HG03558 (cell line): ENCODE results near the gene UQCRC2.
"Not testable (repeated sequence)": the region's sequence is repeated elsewhere in the genome, so short reads cannot be mapped to it uniquely, and the experiment has no call there.

ENCODE experiments used
- ATAC-seq: cut with Tn5 transposase; IDR thresholded peaks from one replicate; pipeline ENCODE4 v1.9.1; 2021; ENCODE audit warnings: moderate number of reproducible peaks; ENCODE audit not compliant: unreplicated experiment; ENCODE audit errors: extremely low read depth

The UQCRC2 gene

DNA sequence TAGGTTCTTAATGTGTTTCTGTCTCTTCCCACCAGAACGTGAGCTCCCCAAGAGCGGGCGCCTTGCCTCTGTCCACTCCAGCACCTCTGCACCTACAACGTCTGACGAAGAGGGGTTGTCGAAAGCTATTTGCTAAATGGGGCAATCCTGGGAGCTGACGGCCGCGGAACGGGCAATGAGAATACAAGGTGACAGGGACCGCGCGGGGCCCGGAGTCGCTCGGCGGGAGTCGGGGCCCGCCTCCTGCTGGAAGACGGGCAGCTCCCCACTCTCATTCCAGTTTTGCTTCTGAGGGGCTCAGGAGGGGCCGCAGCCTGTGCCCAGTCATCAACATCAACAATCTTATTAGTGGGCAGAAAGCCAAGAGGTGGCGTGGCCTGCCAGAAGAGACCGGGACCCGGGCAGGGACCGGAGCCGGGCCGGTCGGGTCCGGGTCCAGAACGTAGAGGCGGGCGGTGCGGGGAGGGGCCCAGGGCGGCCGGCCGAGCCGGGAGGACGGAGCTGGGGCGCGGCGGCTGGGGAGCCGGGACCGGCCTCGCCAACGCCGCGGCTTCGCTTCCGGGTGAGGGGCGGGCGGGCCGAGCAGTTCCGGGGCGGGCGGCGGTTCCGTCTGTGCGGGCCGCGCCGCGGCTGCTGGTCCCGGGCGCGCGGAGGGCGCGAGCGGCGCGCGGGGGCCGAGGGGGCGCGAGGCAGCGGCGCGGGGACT is 54.5 kb downstream of the UQCRC2 start, which contains the start of gene MOSMO:
Gene MOSMO, plus strand, starts transcription at position 603 of the 706 bp plus-strand sequence. CDS start 191 bp downstream, outside the sequence.
- no peak for ATAC-seq

DNA sequence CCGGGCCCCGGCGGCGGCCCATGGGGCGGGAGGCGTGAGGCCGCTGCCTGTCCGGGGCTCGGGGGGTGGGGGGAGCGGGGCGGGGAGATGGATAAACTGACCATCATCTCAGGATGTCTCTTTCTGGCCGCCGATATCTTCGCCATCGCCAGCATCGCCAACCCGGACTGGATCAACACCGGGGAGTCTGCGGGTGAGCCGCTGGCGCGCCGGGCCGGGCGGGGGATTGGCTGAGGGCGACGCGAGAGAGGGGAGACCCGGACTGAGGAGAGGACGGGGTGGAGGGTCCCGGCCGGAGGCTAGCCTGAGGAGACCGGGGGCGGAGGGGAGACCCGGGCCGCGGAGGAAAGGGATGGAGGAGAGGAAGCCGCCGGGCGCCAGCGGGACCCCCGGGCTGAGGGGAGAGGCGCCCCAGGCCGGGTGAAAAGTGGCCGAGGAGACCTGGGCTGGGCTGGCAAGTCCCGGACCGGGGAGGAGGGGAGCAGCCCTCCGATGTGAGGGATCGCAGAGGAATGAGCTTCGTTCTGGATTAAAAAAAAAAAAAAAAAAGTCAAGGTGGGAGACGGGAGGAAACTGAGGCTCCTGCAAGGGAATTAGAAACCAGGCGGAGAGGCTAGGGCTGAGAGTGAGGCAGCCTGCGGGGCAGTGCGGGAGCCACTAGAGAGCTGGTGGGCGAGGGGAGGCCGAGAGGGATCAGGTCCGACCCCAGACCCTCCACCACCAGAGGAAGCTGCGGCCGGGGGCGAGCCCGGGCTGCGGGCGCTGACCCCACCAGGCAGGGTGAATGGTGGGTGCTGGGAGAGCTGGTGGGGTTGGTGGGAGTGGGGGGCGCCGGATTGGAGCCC is 55.3 kb downstream of the UQCRC2 start:
- no peak for ATAC-seq

DNA sequence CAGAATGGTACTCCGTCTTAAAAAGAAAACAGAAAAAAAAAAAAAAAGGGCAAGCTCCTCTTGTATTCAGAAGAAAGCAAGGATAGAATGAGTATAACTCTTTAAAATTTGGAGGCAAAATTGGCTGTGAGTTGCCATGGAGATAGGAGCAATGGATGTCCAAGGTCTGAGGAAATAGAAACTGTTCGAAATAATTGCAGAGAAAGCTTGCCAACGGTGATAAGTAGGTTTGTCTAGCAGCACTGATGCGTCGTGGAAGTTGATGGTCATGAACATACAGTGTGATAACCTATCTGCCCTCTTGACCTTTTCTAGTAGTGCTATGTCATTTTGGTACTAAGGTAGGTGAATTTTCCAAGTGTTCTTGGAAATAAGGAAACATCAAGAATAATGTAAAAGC is 57.7 kb downstream of the UQCRC2 start:
- ATAC-seq: no peak

DNA sequence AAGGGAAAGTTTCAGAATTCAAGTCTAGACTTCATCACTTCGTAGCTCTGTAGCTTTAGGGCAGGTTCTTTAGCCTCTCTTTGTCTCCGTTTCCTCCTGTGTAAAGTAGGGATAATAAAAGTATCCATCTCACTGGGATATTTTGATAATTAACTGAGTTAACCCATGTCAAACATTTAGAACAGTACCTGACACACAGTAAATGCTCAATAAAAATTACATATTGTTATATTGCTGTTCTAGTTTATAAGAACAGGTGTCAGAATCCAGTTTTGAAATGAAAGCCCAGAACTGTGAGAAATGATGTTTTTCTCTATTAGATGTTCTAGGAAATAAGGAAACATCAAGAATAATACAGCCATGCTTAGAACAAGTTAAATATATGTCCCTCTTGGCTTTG is 59.1 kb downstream of the UQCRC2 start:
- ATAC-seq: no peak

DNA sequence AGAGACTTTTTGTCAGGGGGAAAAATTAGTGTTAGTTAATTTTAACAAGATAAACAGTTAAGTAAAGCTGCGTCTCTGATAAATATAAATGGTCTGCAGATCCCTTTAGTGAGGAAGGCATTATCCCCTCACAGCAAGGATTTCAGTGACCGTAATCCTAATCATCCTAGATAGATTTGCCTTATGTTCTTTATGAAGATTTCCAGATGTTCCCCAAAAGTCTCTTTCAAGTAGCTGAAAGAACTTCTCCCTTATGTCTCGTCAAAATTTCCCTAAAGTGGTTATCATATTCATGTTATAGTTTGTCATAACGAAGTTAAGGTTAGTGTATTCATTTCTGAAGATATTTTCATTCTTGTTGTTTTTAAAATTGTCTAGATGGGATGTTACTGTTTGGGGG is 60.3 kb downstream of the UQCRC2 start:
- no peak for ATAC-seq

DNA sequence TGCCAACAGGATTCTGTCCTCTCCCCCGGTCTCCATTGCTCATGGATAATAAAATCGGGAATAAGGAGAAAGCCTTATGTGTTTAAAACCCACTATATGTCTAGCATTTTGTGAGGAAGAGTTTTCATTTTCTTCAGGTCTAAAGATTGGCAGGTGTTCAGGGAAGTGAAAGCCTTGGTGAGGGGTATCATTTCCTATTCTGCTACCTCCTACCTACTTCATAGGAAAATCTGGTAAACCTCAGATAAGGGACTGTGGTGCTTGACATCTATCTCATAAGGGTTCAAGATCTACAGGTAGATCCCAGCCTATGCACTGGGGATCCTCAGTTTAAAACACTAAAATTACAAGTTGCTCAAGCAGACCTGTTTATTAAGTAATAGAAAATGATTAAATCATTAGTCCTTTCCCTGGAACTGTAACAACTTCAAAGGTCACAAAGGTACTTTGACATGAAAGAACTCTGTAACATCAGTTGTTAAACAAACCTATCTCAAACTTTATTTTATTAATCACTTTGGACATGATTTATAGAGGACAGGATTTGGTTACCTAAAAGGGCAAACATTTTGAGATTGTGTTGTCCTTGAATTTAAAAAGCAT is 61.2 kb downstream of the UQCRC2 start:
- no peak for ATAC-seq

DNA sequence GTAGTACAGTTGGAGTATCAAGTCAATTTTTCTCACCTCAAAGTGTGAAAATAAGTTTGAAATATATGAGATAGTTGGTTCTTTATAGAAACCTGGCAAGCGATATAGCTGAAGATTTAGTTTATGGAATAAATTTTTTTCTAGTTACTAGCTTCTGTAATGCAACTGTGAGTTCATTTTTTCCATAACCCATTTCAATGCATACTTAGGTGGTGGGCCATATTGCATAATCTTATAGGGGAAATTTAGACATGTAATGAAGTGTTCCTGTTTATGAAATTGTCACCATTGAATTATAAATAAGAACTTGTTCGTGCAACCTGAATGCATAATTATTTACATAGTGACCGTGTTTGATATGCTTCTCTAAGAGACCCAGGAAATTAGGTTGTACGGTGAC is 63.8 kb downstream of the UQCRC2 start:
- no peak for ATAC-seq

DNA sequence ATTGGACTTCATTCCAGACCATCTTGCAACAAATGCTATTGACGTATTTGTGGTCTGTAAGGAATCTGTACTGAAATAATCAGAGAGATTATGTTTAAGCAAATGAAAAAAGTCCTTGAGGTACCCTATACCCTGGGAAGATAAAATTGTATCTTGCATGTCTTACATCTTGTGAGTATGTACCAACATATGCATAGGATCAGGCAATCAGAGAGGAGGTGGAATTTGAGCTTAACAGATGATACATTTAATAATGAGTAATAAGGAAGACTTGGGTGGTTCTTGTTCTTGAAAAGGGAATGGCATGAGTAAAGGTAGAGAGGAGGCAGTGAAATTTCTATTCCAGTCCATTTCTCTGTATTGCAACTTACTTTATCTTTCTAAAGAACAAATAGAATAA is 65.4 kb downstream of the UQCRC2 start:
- no peak for ATAC-seq

DNA sequence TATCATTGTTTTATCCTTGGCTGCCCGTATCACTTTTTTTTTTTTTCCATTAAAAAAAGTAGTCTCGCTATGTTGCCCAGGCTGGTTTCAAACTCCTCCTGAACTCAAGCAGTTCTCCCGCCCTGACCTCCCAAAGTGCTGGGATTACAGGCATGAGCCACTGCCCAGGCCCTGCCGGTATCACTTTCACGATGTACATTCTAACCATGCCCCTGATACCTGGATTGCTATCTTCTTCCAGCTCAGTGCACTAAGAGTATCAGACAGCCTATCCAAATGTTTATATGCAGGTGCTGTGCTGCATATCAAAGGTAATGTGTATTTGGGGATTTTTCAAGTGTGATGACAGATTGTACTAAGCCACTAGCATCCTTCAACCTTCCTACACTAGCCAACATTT is 69.0 kb downstream of the UQCRC2 start:
- ATAC-seq: no peak

DNA sequence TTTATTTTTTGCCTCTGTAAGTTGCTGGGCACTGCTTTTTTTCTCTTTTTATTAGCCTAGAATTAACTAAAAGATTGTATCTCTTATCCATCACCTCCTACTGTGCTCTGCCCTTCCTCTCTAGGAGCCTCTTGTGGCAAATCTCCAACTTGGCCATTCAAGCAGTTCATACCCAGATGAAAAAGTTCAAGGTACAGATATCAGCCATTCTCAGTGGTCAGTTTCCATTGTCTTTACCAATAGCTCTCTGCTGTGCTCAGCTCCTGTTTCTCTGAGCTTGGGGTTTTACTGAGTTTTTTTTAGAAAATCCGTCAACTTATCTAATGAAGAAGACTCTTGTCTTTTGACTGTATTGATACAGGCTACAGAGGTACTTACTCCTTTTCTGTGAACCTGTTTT is 70.3 kb downstream of the UQCRC2 start:
- no peak for ATAC-seq

DNA sequence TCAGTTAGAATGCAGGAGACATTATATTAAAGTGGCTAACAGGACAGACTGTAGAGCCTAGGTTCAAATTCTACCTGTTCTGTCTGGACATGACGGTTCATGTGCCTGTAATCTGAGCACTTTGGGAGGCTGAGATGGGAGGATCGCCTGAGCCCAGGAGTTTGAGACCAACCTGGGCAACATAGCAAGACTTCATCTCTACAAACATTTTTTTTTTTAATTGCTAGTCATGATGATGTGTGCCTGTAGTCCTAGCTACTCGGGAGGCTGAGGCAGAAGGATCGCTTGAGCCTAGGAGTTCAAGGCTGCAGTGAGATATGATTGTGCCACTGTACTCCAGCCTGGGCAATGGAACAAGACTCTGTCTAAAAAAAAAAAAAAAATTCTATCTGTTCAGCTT is 71.6 kb downstream of the UQCRC2 start:
- ATAC-seq: not testable (repeated sequence)

DNA sequence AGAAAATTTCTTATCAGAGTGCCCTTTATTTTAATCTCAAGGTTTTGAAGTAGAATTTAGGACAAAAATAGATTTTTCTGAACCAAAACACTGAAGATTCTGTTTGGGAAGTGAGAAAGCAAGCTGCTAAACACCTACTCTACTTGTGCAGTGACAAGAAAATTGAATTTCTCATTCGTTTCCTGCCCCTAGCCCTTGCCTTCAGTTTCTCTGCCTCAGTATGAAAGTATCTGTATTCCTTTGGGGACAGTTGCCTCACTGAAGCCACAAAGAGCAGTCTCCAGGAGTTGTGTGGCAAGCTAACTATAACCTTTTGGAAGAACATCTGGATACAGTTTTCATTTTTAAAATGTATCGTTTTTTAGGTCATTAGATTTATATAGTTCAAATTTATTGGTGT is 74.5 kb downstream of the UQCRC2 start:
- ATAC-seq: no peak

DNA sequence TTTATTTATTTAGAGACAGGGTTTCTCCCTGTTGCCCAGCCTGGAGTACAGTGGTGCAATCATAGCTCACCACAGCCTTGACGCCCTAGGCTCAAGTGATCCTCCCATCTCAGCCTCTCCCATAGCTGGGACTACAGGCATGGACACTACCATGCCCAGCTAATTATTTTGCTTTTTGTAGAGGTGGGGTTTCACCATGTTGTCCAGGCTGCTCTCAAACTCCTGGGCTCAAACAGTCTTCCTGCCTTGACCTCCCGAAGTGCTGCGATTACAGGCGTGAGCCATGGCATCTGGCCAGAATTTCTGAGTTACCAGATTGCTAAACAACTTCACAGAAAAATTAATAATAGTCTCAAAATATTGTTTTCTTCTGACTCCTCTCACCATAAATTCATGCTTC is 76.5 kb downstream of the UQCRC2 start:
- ATAC-seq: no peak

DNA sequence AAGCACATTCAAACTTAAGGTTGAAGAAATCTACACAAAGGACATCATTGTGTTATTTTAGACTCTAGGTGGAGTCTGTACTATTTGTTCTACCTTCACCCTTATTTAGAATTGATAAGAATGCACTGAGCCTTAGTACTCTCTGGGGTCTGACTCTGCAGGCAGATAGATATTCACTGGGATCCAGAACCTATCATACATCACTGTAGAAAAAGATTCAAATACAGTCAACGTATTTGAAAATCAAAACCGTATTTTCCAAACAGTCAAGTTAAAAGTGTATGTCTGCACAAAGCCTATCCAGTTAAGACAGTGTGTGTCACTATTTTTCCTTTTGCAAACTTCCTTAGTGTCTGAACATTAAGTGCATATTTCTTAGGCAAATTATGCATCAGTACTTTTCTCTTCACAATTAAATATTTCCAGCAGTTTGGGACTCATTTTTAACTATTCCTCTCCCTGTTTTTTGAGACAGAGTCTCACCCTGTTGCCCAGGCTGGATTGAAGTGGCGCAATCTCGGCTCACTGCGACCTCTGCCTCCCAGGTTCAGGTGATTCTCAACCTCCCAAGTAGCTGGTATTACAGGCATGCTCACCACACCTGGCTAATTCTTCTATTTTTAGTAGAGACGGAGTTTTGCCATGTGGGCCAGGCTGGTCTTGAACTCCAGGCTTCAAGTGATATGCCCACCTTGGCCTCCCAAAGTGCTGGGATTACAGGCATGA is 77.1 kb downstream of the UQCRC2 start:
- no peak for ATAC-seq

DNA sequence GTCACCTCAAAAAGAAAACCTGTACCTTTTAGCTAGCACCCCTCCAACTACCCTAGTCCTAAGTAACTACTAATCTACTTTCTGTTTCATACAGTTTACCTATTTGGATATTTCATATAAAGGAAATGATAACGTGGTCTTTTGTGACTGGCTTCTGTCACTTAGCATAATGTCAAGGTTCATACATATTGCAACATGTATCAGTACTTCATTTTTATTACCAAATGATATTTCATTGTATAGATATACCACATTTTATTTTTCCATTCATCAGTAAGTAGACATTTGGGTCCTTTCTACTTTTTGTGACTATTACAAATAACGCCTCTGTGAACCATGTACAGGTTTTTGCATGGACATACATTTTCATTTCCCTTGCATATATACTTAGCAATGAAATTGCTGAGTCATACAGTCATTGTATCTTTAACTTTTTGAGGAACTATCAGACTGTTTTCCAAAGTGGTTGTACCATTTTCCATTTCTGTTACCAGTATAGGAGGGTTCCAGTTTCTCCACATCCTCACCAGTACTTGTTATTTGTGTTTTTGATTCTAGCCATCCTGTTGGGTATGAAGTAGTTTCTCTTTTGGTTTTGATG is 78.4 kb downstream of the UQCRC2 start:
- ATAC-seq: no peak
